Activated CD4-positive, alpha-beta memory T cell treated with anti-CD3 and anti-CD28 coated beads for 36 hours (primary cell): ENCODE results near the gene RGS7. TPM values are rescaled to one million over a fixed set of nuclear protein-coding genes. Genes with fewer than 3 reads are reported as not detected.

Source experiments
- CTCF ChIA-PET: fragments of 350-600 bp; sonication (Branson Sonifier 250); formaldehyde crosslinking; loops from one replicate; lab custom pipeline; 2021; ENCODE audit warnings: antibody characterized with exemption, inconsistent platforms; lab: Charles Lee
- POLR2A ChIA-PET: fragments of 350-600 bp; sonication (Branson Sonifier 250); formaldehyde crosslinking; loops from one replicate; lab custom pipeline; 2021; ENCODE audit warnings: antibody characterized with exemption; lab: Charles Lee
- DNase-seq: peaks from one replicate; pipeline ENCODE4 v3.0.0-alpha.2; 2020
- H3K27ac Mint-ChIP-seq: one replicate; pipeline ENCODE4 v1.8.0; 2021; ENCODE audit warnings: mixed read lengths
- H3K27me3 Mint-ChIP-seq: one replicate; pipeline ENCODE4 v1.8.0; 2021; ENCODE audit warnings: mixed read lengths
- H3K36me3 Mint-ChIP-seq: one replicate; pipeline ENCODE4 v1.8.0; 2021; ENCODE audit warnings: mixed read lengths
- H3K4me1 Mint-ChIP-seq: one replicate; pipeline ENCODE4 v1.8.0; 2021; ENCODE audit warnings: low read depth, mixed read lengths
- H3K4me3 Mint-ChIP-seq: one replicate; pipeline ENCODE4 v1.8.0; 2021; ENCODE audit warnings: mild to moderate bottlenecking, mixed read lengths
- H3K9me3 Mint-ChIP-seq: one replicate; pipeline ENCODE4 v1.8.0; 2021; ENCODE audit warnings: mixed read lengths
- intact Hi-C: fragments of 100-400 bp; cut with micrococcal nuclease; formaldehyde crosslinking; loops from one replicate; pipeline ENCODE4 v1.15.1; 2023
- total RNA-seq, 2 experiments: library from RNA; stranded (reverse); gene quantifications; one replicate each; pipeline ENCODE4 v1.2.3, GENCODE V29; 2021

The RGS7 gene
- total RNA-seq, 2 experiments from 2014 or later, result not detected

GRCh38 chr1:241079047-241079446 lies 278.0 kb downstream of the RGS7 start:
- POLR2A ChIA-PET, result no interaction called here
- Mint-ChIP-seq H3K36me3 (no peaks in the 10 kb centered on the region), H3K27ac (no peak overlapping the region), H3K9me3 (no peaks in the 10 kb centered on the region), H3K4me3 (no peak overlapping the region), H3K27me3 (no peaks in the 10 kb centered on the region), H3K4me1 (no peaks in the 10 kb centered on the region)
- no peak for DNase-seq
- intact Hi-C loops, result no loop called here
- CTCF ChIA-PET, result no interaction called here

DNA sequence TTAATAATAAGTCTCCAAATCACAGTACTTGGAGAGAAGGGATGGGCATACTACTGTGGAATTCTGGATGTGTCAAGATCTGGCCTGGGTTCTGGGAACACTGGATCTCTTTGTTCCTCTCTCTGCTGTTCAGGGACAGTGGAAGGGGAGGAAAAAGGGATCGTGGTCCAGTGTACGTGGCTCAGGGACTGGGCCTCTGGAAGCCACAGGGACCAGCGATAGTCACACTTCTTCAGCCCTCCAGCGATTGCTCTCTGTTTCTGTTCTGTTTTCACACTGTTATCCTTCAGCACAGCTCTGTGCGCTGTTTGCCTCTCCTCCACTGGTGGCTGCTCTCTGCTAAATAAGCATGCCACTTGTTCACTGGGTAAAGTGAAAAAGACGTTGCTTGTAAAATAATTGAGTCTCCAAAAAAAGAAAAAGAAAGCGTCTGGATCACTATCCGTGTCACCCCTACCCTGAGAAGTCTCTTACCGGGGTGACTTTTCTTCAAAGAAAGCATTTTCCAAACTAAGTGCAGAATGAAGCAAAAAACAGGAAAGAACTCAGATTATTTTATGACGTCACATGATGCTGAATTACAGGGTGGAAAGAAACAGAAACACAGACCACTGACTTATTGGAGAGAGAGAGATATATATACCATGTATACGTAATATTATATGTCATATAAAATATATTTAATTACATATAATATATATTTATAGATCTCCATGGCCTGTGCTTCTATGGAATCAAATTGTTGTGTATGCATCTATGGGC lies 279.4 kb downstream of the RGS7 start:
- Mint-ChIP-seq H3K27me3 (no peaks in the 10 kb centered on the region), H3K27ac (no peak overlapping the region), H3K4me1 (no peaks in the 10 kb centered on the region), H3K36me3 (no peaks in the 10 kb centered on the region), H3K4me3 (no peak overlapping the region), H3K9me3 (peaks cover 4% of the 10 kb centered on the region)
- CTCF ChIA-PET, result no interaction called here
- intact Hi-C loops, result no loop called here
- DNase-seq, result no peak
- POLR2A ChIA-PET, result no interaction called here

GRCh38 chr1:241074507-241074906 lies 282.5 kb downstream of the RGS7 start:
- ChIA-PET POLR2A (no interaction called here), CTCF (no interaction called here)
- Mint-ChIP-seq H3K27me3 (no peaks in the 10 kb centered on the region), H3K9me3 (peaks cover 4% of the 10 kb centered on the region), H3K36me3 (no peaks in the 10 kb centered on the region), H3K27ac (no peak overlapping the region), H3K4me1 (no peaks in the 10 kb centered on the region), H3K4me3 (no peak overlapping the region)
- intact Hi-C loops, result no loop called here
- DNase-seq, result no peak

- H3K4me1 Mint-ChIP-seq, result no peaks in the 10 kb centered on the region
- intact Hi-C loops, result no loop called here
- H3K9me3 Mint-ChIP-seq, result peaks cover 4% of the 10 kb centered on the region
- ChIA-PET POLR2A (no interaction called here), CTCF (no interaction called here)
- H3K36me3 Mint-ChIP-seq, result no peaks in the 10 kb centered on the region
- DNase-seq, result no peak
- H3K27ac Mint-ChIP-seq, result no peak overlapping the region
- no peaks in the 10 kb centered on the region for H3K27me3 Mint-ChIP-seq
- no peak overlapping the region for H3K4me3 Mint-ChIP-seq
Measured at GRCh38 chr1:241068359-241068758, 288.6 kb downstream of the RGS7 start.

DNA sequence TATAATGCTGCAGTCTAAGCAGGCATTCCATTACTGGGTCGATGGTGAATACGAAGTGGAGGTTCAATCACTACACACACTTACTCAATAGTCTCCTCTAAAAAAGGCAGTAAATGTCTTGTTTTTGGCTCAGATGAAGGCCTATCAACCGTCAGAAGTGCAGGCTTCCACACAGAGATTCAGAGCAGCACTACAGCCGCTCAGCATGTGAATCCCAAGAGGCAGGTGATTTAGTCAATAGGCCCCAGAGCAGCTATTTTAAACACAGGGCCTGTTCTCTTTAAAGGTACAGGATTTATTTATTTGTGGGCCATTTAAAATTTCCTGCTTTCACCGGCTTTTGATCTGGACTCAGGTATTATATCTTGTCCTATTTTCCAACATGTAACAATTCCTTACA lies 293.7 kb downstream of the RGS7 start:
- ChIA-PET CTCF (no interaction called here), POLR2A (no interaction called here)
- H3K36me3 Mint-ChIP-seq, result no peaks in the 10 kb centered on the region
- H3K4me1 Mint-ChIP-seq, result no peaks in the 10 kb centered on the region
- DNase-seq, result no peak
- H3K27ac Mint-ChIP-seq, result no peak overlapping the region
- H3K9me3 Mint-ChIP-seq, result peaks cover 2% of the 10 kb centered on the region
- intact Hi-C loops, result no loop called here
- no peaks in the 10 kb centered on the region for H3K27me3 Mint-ChIP-seq
- H3K4me3 Mint-ChIP-seq, result no peak overlapping the region

- intact Hi-C loops, result no loop called here
- ChIA-PET CTCF (no interaction called here), POLR2A (no interaction called here)
- Mint-ChIP-seq H3K27me3 (no peaks in the 10 kb centered on the region), H3K27ac (no peak overlapping the region), H3K4me3 (no peak overlapping the region), H3K36me3 (no peaks in the 10 kb centered on the region), H3K9me3 (peaks cover 2% of the 10 kb centered on the region), H3K4me1 (no peaks in the 10 kb centered on the region)
- no peak for DNase-seq
Measured at GRCh38 chr1:241061062-241061461, 295.9 kb downstream of the RGS7 start.

GRCh38 chr1:241048622-241049021 lies 308.4 kb downstream of the RGS7 start:
- H3K4me1 Mint-ChIP-seq, result no peaks in the 10 kb centered on the region
- ChIA-PET CTCF (no interaction called here), POLR2A (no interaction called here)
- no peaks in the 10 kb centered on the region for H3K27me3 Mint-ChIP-seq
- intact Hi-C loops, result no loop called here
- no peak for DNase-seq
- H3K9me3 Mint-ChIP-seq, result no peaks in the 10 kb centered on the region
- no peak overlapping the region for H3K27ac Mint-ChIP-seq
- H3K36me3 Mint-ChIP-seq, result no peaks in the 10 kb centered on the region
- H3K4me3 Mint-ChIP-seq, result no peak overlapping the region

DNA sequence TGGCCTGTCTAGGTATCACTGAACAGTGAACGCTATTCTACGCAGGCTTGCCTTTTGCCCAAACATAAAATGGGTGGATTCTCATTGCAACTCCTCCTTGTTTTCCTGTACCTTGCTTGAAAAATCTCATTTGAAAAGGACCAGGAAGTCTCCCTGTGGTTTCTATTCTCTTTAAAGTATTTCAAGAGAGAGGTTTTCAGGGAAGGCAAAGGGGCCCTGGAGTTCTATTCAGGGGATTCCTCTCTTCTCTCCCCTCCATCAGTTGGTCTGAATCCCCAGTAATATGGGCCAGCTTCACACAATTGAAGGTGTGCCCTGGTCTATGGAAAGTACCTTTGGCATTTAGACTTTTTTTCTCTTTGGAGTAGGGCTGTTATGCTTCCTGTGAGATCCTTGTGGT lies 311.3 kb downstream of the RGS7 start:
- POLR2A ChIA-PET, result no interaction called here
- DNase-seq, result no peak
- intact Hi-C loops, result no loop called here
- Mint-ChIP-seq H3K4me1 (no peaks in the 10 kb centered on the region), H3K36me3 (no peaks in the 10 kb centered on the region), H3K27ac (no peak overlapping the region), H3K4me3 (no peak overlapping the region), H3K9me3 (no peaks in the 10 kb centered on the region), H3K27me3 (no peaks in the 10 kb centered on the region)
- CTCF ChIA-PET, result no interaction called here

DNA sequence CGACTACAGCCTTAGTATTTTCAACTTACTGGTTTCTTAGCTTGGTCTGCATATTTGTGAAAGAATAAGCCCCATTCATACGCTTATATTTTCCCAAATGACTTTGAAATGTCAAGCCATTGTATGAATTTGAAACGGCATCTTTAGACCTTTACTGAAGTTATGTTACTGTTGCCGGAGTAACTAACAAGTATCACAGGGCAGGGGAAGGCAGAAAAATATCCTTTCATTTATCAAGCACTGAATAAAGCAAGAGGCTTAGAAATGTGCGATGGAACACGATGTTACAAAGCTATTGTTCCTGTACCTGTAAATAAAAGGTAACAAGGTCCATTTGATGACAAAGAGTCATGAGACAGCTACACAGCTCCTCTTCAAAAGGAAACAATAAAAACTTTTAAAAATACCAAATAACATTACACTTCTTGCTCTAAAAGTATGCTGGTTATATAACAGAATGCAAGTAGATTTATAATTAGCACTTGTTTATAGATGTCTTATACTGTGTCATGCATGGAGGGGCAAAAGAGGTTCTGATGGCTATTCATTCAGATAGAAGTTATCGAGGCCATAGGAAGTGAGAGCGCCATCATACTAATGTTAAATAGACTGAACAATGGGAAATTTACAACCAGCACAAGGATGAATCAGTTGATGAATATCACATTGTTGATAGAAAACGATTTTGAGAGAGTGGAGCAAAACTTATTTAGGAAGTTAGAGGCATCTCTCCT lies 322.6 kb downstream of the RGS7 start:
- peaks cover 11% of the 10 kb centered on the region for H3K9me3 Mint-ChIP-seq
- ChIA-PET POLR2A (no interaction called here), CTCF (no interaction called here)
- H3K36me3 Mint-ChIP-seq, result no peaks in the 10 kb centered on the region
- H3K27ac Mint-ChIP-seq, result no peak overlapping the region
- H3K4me3 Mint-ChIP-seq, result no peak overlapping the region
- intact Hi-C loops, result no loop called here
- DNase-seq, result no peak
- H3K27me3 Mint-ChIP-seq, result no peaks in the 10 kb centered on the region
- H3K4me1 Mint-ChIP-seq, result no peaks in the 10 kb centered on the region

- ChIA-PET POLR2A (no interaction called here), CTCF (no interaction called here)
- Mint-ChIP-seq H3K4me1 (no peaks in the 10 kb centered on the region), H3K9me3 (peaks cover 6% of the 10 kb centered on the region), H3K36me3 (no peaks in the 10 kb centered on the region), H3K27ac (no peak overlapping the region), H3K27me3 (no peaks in the 10 kb centered on the region), H3K4me3 (no peak overlapping the region)
- no peak for DNase-seq
- intact Hi-C loops, result no loop called here
Measured at GRCh38 chr1:241024834-241025233, 332.2 kb downstream of the RGS7 start.

DNA sequence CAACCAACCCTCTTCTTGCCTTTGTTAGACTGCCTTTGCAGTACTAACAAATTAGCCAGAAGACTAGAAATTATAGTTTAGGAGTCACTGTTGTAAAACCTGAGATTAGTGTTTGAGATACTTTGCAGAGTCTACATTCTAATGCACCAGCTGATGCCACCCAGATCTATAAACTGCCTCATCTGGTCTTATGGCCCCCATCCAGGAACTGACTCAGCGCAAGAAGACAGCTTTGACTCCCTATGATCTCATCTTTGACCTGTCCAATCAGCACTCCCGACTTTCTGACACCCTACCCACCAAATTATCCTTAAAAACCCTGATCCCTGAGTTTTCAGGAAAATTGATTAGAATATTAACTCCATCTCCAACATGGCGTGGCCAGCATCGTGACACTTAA lies 334.6 kb downstream of the RGS7 start:
- H3K27me3 Mint-ChIP-seq, result no peaks in the 10 kb centered on the region
- no peak overlapping the region for H3K4me3 Mint-ChIP-seq
- H3K27ac Mint-ChIP-seq, result no peak overlapping the region
- CTCF ChIA-PET, result no interaction called here
- DNase-seq, result no peak
- peaks cover 18% of the 10 kb centered on the region for H3K9me3 Mint-ChIP-seq
- POLR2A ChIA-PET, result no interaction called here
- no peaks in the 10 kb centered on the region for H3K36me3 Mint-ChIP-seq
- intact Hi-C loops, result no loop called here
- H3K4me1 Mint-ChIP-seq, result no peaks in the 10 kb centered on the region

- no peaks in the 10 kb centered on the region for H3K4me1 Mint-ChIP-seq
- intact Hi-C loops, result no loop called here
Measured at GRCh38 chr1:241020851-241021697, 335.9 kb downstream of the RGS7 start.

More at GRCh38 chr1:241020851-241021697, 335.9 kb downstream of the RGS7 start:
- ChIA-PET POLR2A (no interaction called here), CTCF (no interaction called here)
- H3K27me3 Mint-ChIP-seq, result no peaks in the 10 kb centered on the region
- peaks cover 25% of the 10 kb centered on the region for H3K9me3 Mint-ChIP-seq
- no peaks in the 10 kb centered on the region for H3K36me3 Mint-ChIP-seq
- H3K27ac Mint-ChIP-seq, result no peak overlapping the region
- DNase-seq, result no peak
- H3K4me3 Mint-ChIP-seq, result no peak overlapping the region
